SK-N-MC (cell line): ENCODE measurements around the gene CAPZA3.

Source experiments
- EZH2 ChIP-seq: fragments of 200-600 bp; sonication (generic); IDR thresholded peaks from one replicate; pipeline ENCODE4 v1.6.1; 2017; ENCODE audit warnings: antibody characterized with exemption
- POLR2AphosphoS5 ChIP-seq: IDR thresholded peaks from 2 replicates; pipeline ENCODE4 v1.6.1; 2012; ENCODE audit warnings: mild to moderate bottlenecking, low read depth, low read length, borderline replicate concordance

GRCh38 chr12:18749386-18749957 is 11.6 kb downstream of the CAPZA3 start:
- no peak for TF ChIP-seq EZH2
- TF ChIP-seq POLR2AphosphoS5: no peak
